HG03558 (cell line): ENCODE measurements around the gene TTC7B.
"Not testable (repeated sequence)": the region's sequence is repeated elsewhere in the genome, so short reads cannot be mapped to it uniquely, and the experiment has no call there.

ENCODE experiments used
- ATAC-seq: cut with Tn5 transposase; IDR thresholded peaks from one replicate; pipeline ENCODE4 v1.9.1; 2021; ENCODE audit warnings: moderate number of reproducible peaks; ENCODE audit not compliant: unreplicated experiment; ENCODE audit errors: extremely low read depth

The TTC7B gene

DNA sequence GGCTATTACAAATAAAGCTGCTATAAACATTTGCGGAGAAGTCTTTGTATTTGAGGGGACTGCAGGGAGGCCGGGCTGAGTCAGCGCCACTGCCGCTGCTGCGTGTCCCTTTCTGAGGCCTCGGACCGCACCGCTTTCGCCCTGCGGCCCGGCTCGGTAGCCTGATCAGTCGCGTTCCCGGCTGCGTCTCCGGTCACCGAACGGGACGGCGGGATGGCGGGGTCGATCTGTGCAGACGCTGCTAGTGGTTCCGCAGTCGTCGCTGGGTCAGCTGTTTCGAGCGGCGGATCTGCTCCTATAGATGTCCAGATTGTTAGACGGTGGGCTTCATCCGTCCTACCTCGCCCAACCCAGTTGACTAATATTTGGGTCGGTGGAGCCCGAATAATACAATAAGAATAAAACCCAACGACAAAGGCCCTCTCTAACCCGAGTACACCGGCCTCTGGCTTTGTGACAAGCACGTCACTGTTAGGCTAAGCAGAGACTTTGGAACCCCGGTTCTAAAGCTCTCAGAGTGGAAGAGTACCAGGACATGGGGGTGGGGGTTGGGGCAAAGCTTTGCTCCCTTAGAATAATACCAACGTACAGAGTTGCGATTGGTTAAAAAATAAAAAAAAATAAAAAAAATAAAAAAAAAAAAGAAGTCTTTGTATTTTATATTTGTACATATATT lies 290.7 kb downstream of the TTC7B start:
- not testable (repeated sequence) for ATAC-seq

DNA sequence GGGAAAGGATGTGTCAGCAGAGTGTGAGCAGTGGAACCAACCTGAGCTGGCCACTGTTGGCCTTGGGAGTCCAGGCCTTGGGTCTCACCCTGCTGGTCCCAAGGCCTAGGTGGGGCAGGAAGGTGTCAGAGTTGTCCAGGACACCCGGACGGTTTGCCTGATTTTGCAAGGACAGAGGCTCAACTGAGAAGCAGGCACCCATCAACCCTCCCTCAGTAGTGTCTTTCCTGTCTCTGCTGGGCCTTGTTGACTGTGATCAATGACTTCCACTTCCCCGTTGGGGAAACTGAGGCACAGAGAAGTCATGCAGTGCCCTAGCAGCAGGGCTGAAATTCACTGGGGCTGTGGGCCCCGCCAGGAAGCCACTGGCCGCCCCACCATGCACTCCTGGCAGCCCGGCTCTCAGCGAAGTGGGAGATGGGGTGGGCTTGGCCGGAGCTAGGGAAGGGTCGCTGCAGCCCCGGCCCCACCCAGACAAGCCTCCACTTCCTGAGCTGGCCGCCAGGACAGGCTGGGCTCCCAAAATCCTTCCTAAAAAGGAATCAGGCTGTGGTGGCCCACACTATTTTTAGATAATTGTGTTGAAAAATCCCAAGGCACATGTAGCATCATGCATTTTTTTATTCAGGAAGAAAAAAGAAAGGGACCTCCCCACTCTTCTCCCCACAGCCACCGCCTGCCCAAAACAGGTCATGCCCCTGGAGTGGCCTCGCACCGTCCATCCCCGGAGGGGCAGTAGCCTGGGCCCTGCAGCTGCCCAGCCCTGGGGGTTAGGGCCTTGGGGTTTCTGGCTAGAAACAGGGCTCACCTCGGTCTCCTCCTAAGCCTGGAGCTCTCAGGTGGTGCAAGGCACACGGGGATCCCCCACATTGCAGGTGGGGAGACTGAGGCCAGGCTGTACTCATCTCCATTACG lies 292.0 kb downstream of the TTC7B start:
- ATAC-seq = no peak

DNA sequence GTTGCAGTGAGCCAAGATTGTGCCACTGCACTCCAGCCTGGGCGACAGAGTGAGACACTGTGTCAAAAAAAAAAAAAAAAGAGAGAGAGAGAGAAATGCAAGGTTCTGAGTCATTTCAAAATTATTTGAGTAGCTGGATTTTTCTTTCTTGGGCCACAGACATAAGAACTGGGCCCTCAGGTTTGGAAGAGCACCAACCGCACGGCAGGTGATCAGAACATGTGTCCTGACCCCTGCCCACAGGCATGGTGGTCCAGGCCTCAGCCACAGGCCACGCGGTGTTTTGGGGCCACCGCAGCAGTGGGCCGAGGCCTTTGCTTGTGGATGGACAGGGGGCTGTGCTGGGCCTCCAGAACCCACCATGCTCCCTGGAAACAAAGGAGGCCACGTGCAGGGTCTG lies 292.7 kb downstream of the TTC7B start:
- ATAC-seq = no peak

DNA sequence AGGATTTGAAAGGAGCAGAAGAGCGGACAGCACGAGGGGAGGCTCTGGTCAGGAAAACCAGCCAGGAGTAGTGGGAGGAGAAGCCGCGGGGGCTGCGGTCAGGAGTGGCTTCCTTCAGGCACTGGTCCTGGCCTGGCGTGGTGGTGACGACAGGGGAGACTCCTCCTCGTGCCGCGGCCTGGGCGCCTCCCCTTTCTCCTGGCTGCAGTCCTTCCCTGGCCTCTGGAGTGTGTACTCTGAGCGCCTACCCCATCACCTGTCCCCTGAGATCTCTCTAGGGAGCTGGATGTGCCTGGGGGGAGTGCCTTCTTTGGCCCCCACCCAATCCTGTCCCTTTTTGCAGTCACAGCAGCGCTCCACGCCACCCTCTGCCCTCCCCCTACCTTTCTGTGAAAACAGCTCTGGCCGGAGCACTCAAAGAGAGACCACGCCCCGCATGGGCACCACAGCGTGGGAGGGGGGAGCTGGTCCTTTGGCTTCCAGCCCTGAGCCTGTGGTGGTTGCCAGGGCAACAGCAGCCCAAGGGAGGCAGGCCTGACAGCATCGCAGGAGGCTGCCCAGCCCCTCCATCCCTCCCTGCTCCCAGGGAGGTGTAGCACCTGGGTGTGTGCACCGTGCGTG lies 293.5 kb downstream of the TTC7B start:
- ATAC-seq = no peak

DNA sequence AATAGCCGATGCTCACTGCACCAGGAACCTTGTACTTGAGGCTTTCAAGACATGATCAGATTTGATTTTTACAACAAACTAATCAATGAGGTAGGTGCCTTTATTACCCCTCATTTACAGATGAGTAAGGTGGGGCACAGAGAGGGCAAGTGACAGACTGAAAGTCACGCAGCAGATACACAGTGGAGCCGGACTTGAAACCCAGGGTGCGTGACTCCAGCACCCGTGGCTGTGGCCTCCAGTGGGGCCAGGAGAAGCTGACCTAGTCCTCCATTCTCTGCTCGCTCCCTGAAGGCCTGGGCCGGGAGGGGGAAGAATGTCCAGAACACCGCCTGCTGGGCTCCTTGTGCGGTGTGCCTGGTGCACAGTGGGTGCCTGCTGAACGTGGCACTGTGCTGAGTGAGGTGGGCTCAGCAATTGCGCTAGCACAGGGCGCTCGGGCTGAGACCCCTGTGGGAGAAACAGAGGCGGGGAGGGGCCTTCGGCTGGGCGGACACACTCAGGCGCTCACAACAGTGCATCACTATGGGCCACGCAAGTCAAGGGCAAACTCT lies 294.2 kb downstream of the TTC7B start:
- no peak for ATAC-seq

DNA sequence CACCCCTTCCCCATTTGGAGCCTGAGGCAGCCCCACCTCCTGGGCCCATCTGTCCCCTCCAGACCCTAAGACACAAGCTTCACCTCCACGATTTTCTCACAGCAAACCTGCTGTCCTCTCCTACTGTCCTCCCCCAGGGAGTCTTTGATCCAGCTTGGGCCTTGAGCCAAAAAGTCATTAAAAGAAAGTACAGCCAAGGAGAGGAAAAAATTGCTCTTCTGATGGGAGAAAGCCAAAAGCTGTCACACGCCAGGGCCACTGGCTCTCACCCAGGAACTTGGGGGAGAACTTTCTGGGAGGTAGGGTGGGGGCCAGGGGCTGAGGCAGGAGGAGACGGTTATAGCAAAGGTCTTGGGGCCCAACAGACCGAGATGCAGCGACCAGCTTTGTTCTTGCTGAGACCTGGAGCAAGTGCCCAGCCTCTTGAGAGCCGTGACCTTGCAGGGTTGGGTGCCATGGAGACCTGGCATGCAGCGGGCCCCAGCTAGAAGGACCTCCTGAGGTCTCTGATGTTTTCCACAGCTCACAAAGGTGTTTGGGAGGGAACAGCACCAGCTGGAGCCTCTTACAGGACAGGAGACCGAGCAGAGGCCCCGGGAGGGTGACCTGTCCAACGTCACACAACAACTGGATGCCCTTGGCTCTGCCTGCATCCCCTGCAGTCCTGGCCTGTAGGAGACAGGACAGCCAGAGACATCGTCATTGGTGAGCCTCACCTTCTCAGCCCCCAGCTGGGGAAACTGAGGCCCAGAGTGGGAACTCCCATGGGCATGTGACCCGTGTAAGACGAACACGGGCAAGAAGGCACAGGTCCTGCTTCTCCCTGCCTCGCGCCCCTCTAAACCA lies 294.9 kb downstream of the TTC7B start:
- ATAC-seq = no peak

DNA sequence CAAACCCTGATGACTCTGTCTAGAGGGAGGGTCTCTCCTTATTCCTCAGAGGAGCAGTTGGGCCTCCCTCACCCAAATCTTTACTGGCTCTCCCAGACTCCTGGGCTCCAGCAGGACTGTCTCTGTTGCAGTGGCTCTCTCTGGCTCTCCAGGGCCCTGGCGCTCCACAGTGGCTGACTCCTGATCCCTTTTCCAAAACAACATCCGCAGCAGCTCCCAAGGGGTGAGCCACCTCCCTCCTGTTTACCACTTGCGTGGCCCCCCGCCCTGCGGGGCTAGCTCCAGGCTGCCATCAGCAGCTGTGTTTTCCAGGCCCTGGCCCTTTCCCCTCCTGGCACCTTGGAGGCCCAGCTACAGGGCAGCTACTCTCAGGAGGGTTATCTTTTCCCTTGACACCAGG lies 295.9 kb downstream of the TTC7B start:
- ATAC-seq = no peak

DNA sequence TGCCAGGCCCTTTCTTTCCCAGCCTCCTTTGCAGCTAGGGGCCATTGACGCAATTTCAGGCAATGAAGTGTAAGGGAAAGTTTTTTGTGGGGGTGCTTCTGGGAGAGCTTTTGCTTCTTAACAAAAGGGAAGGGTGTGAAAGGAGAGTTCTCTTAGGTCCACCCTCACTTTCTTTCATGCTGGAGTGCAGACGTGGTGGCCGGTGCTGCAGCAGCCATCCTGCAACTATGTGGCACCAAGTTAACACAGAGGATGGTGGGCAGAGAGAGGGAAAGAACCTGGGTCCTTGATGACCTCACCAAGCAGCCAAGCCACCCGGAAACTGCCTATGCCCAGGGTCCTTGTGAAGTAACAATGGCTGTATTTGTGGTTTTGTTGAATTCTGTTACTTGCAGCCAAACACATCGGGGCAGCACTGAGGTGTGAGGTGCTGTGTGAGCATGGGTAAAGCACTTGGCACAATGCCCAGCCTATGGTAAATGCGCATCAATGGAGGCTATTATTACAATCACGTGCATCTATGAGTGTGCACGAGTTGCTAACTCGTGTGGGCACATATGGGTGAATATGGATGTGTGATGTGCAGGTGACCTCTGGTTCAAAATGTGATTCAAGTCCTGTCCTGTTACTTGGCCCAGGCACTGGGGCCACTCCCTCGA lies 296.8 kb downstream of the TTC7B start:
- ATAC-seq = no peak

DNA sequence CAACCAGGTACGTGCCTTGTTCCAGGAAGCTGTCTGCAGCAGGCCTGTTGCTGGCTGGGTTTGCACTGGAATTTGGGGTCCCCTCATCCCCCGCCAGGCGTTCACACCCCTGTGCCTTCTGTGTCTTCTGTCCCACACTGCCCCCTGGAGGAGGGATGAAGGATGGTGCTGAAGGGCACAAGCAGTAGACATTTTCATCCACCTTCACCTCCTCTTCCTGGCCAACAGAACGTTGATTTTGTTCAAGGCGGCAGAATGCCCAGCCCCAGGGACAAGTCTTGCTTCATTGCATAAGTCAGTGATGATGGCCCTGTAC lies 297.3 kb downstream of the TTC7B start:
- no peak for ATAC-seq

DNA sequence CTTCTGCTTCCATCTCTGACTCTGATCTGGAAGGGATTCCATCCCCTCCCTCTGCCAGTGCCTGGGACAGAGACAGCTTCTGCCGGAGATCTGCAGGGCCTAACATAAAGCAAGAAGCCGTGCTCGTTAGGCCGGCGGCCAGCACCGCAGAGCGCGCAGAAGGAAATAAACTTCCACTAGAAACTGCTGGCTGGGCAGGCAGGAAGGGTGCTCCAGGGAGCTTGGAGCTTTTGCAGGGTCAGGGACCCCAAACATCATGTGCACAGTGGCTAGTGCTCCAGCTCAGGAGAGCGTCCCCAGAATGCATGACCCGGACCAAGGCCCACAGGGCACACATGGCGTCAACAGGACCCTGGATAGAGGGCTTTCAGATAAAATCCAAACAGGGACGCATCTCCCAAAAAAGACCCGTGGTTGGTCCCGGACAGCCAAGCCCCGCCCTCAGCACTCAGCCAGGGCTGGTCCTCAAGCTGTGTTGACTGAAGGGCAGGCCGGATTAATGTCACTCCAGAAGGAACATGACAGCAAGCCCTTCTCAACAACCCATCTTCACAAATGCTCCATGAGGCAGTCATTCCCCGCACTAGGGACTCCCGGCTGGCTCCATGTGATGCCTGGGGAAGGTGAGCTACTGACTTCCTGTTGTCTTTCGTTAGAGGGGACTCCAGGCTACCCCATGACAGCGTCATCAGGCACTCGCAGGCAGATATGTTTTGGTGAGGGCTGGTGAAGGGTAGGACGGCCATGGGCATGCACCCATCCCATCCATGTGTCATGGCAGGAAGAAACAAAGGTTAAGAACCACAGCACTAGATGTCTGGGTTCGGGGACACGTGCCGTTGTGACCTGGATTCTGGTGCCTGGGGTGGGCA lies 297.9 kb downstream of the TTC7B start:
- no peak for ATAC-seq

DNA sequence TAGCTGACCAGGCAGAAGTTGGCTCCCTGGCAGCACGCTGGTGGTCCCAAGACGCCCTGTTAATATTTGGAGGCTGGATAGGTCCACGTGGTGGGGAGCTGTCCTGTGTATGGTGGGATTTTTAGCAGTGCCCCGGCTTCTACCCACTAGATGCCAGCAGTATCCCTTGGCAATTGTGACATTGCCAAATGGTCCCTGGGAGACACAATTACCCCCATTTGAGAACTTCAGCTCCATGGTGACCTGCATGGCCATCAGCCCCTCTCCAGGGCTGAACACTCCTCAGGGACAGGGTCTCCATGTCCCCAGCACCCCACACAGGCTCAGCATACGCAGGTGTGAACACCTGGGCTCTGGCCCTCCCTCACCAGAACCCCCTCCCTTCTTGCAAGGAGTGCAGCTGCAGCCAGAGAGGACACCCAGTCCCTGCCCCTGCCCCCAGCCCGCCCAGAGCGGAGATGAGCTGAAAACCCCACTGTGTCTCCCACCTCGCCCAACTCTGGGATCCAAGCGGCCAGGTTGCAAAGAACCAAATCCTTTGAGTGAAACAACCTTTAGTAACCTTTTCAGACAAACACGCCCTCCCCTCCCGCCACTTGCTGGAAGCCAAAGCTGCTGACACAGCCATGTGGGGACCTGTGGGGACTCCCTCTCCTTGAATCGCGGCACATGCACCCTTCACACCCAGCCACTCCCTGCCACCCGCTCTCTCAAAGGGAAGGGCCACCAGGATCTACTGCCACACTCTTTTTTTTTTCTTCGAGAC lies 299.0 kb downstream of the TTC7B start:
- ATAC-seq = no peak

DNA sequence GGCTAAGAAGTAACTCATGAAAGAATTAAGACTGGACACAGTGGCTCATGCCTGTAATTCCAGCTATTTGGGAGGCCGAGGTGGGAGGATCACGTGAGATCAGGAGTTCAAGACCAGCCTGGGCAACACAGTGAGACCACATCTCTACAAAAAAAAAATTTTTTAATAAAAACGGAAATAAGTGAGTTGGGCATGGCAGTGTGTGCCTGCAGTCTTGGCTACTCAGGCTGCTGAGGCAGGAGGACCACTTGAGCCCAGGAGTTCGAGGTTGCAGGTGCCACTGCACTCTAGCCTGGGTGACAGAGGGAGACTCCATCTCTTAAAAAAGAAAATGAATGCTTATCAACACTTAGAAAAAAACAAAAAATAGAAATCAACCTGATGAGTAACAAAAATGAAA lies 301.7 kb downstream of the TTC7B start:
- no peak for ATAC-seq

DNA sequence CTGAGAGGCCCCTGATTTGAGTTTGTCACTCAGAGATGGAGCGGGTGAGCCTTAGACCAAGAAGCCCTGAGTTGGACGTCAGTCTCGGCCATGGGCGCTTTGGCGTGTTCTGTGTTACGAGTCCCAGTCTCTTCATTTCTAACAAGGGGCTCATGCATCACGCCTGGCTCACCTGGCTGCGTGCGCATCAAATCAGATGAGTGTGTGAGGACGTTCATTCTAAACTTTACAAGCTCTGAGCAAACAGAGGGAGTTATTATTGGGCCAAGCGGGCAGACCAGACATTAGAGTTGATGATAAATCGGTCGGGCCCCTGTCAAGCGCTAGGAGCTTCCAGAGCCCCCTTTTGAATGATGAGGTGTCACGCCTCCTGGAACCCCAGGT lies 302.2 kb downstream of the TTC7B start:
- ATAC-seq = no peak

DNA sequence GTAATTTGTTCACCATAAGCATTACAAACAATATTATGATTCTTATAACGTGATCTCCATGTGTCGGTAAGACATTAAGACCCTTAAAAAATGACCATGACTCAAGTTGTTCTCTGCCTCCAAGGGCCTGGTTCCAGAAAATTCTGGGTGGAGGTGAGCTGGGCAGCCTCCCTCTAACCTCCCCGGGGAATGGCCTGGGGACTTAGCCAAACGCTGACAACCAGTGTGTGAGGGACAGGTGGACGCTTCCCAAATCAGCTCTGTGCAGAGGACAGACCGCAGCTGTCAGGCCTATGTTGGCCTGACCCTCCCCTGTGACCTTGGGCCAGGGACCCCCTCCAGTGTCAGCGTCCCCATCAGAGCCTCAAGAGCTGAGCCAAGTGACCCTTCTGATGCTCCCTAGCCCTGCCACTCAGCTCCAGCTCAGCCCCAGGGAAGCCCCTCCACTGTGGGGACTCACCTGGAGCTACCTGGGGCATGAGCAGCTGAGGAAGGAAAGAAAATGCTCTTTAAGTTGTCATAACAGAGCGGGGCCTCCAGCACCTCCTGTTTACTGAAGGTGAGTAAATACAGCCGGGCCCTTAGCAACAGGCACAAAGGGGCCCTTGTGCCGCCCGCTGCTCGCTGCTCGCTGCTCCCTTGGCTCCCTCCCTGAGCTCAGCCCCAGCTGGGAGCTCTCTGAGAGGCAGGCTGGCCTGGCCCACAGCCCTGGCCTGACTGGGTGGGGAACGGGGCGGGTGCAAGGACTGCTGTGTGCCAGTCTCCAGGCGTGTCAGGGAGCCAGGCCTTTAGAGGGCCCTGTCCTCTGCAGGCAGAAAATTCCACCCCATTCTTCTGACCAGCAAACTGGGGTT lies 302.8 kb downstream of the TTC7B start:
- ATAC-seq = no peak

DNA sequence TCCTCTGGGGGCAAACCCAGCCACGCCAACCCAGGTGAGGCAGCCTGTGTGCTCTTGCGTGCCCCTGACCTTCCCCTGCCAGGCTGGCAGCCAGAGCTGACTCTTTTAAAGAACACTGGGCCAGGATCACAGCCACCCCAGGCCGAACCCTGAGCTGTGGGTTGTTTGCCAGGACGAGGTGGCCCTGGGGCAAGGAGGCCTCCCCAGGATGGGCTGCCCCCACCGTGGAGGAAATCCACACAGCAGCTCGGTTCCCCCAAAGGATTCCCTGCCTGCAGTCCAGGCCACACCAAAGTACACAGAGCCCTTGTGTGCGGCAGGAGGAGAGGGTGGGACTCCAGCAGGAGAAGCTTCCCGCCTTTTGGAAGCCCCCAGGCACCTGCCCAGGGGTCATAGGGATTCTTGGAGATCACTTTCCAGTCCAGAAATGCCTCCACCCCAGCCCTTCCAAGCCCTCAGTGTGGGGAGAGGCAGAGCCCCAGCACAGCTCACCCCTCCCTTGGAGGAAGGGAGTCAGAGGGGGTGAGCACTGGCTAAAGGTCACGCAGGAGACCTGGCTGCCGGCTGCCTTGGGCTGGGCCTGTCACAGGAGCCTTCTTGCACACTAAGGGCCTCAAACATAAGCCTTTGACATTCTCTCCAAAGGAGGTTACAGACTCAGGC lies 303.8 kb downstream of the TTC7B start:
- no peak for ATAC-seq

DNA sequence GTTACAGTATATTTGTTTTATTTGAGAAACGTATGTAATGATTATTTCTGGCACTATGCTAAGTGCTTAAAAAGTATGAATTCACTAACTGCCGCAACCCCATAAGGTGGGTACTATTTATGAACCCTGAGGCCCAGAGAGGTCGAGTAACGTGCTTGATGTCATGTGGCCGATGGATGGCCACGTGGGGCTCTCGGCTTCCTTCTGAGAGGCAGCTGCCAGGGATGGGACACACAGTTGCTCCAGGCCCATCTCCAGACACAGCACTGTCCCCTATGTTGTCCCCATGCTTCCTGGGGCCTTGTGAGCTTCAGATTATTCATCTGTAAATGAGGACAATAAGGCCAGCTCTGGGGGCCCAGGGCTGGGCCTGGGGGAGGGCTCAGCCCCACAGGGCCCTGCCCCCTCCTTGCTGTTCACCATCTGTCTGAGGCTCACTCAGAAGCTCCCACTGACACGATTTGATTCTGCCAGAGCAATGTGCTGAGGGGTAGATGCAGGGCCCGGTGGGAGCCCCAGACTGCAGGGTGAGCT lies 304.4 kb downstream of the TTC7B start:
- no peak for ATAC-seq
